Skeletal muscle cell (primary cell): ENCODE results near the gene ADH5.
"Not testable (repeated sequence)": the region's sequence is repeated elsewhere in the genome, so short reads cannot be mapped to it uniquely, and the experiment has no call there.

Experiments
- DNase-seq: peaks from one replicate; pipeline ENCODE4 v3.0.0-alpha.2; 2010; ENCODE audit warnings: low read depth
- H3K4me3 ChIP-seq: 2 replicates; pipeline ENCODE4 v1.5.1; 2011; ENCODE audit warnings: low read depth, mild to moderate bottlenecking, control low read depth, low read length, moderate library complexity

Gene ADH5

DNA sequence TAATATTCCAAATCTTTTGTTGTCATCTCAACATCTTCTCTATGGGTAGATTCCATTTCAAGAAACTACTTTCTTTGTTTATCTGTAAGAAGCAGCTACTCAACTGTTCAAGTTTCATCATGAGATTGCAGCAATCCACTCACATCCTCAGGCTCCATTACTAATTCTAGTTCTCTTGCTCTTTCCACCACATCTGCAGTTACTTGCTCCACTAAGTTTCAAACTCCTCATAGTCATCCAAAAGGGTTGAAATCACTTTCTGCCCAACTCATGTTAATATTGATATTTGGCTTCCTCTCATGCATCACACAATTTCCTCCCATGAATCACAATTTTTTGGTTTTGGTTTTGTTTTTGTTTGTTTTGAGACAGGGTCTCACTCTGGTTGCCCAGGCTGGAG is 35.7 kb downstream of the ADH5 start:
- no peak for DNase-seq

DNA sequence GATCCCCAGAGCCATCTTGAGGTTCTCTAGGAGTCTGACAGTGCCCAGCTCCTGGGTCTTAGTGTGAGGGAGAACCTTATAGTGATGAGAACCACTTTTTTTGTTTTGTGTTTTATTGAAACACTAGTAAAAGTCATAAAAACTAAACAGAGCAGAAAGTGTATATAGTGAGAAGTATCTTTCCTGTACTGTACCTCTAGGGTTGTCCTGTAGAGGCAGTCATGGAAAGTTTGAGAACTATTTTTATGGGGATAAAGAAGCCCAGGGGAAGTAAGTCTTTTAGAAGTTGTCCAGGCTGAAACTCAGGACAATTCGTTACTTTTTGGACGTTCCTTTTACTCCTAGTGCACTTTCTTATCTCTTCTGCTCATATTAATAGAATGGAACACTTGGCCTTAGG is 40.9 kb downstream of the ADH5 start:
- H3K4me3 ChIP-seq = no peak overlapping the region
- no peak for DNase-seq

More for the DNA sequence above, 35.7 kb downstream of the ADH5 start:
- no peak overlapping the region for H3K4me3 ChIP-seq

DNA sequence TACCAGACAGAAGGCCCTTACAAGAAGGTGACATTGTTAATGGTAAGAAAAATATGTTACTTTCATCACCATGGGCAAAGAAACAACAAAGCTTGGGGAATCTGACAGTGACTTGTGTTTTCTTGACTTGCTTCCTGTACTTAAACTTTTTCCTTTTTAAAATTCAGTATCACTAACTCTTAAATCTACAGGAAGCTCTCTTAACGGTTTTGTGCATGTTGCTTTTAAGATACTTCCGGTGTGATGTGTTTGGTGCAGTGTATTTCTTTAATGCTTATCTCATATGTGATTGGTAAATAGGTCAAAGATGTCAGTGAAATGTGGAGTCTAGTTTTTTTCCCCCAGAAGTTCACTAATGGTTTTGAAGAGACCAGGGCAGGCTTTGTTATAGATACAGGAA is 45.2 kb downstream of the ADH5 start:
- no peak overlapping the region for H3K4me3 ChIP-seq
- DNase-seq = no peak

DNA sequence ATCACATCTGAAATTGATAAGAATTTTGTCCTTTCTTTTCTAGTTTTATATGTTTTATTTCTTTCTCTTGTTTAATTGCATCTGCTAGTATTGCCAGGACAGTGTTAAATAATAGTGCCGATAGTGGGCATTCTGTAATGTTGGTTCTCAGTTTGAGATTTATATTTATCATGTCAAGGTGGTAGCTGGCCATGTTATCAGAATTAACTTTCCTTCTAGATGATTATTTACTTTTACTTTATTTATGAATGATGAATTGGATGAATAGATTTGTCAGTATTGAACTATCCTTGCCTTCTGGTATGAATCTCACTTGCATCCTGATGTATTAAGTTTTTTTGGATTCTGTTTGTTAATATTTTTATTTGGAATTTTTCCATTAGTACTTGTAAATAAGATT is 50.4 kb downstream of the ADH5 start:
- DNase-seq = no peak
- no peak overlapping the region for H3K4me3 ChIP-seq

DNA sequence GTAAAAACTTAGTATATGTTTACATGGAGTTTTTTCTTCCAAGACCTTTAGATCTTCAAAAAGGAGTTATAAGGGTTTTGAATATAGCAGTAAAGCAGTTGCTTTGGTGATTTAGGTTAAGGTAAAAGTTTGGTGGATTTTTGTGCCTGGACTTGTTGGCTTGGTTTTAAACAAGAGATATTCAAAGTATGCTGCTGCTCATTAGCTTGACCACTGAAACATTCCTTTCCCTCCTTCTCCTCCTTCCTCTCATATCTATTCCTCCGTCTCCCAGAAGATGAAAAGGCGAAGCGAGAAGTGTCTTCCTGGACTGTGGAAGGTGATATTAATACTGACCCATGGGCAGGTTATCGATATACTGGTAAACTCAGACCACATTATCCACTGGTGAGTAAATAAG is 54.6 kb downstream of the ADH5 start:
- no peak overlapping the region for H3K4me3 ChIP-seq
- no peak for DNase-seq

DNA sequence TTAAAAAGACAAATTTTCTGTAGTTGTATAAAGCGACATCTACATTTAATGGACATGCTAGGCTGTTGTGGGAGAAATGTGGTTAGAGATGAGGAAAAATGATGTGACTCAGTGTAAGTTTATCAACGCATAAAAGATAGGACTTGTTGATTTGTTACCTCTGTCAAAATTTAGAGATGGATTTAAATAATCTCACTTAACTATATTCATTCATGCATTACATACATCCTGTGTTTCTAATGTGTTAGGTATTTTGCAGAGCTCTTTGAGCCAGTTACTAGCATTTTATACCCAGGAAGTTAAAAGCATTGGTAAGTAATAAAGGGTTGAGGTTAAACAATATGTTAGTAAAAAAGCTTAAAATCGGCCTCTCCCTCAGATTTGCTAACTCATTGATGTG is 58.7 kb downstream of the ADH5 start:
- no peak for DNase-seq
- no peak overlapping the region for H3K4me3 ChIP-seq

DNA sequence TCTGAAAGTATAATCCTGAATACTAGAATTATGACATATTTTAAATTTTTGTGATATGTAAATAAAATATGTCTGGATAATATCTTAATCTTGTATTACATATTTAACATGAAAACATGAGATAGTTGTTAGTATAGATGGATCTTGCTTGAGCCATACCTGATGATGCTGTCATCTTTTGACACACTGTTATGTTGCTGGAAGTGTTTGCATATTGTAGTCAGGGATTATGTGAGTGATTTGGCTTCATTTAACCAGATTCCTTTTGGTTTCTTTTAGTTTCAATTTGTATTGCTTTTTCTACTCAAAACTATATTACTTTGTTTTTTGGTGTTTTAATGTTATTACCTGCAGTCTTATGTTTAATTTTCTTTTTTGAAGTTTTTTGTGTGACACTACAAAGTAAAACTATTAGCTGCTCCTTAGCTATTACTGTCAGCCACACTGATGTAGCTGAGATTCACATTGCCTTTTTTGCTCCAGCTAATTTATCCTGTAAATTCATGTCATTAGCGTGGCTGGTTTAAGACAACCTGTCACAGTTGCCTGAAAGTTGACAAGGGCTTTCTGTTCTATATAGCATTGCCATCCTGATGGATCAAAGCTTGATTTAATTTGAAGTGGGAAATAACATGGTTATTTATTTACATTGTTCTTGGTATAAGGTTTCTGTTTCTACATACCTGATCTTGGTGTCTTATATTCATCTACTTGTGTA is 59.4 kb downstream of the ADH5 start:
- DNase-seq = no peak
- H3K4me3 ChIP-seq = no peak overlapping the region

DNA sequence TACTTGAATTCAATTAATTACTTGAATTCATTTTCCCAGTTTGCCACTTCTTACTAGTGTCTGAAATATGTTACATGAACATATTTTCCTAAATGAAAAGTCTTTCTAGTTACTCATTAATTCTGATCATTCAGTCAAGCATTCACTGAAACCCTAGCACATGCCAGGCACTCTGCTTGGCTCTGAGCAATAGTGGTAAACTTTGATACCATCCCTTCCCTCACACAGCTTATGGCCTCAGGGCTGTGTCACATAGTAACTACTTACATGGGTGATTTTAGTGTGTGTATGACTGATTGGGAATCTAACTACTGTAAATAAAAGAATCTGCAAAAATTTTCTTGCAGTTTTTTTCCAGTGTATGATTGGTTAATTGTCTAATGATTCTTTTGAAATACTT is 60.4 kb downstream of the ADH5 start:
- DNase-seq = no peak
- H3K4me3 ChIP-seq = no peak overlapping the region

DNA sequence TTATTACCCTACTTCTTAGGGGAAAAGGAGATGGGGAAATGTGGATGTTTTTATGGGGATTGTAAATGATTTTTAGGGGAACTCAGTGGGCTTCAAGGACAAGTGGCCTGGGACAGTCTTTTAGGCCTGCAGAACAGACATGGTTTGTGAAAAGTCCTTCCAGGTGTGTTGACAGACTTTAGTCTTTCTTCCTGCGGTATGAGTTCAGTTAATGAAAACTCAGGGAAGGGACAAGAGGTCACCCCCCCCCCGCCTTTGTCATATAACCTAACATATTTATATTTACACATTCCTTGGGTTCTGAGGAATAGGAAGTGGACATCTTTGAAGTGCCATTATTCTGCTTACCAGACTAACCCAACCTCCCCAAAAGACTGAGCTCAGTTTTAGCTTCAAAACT is 61.3 kb downstream of the ADH5 start:
- no peak overlapping the region for H3K4me3 ChIP-seq
- no peak for DNase-seq

DNA sequence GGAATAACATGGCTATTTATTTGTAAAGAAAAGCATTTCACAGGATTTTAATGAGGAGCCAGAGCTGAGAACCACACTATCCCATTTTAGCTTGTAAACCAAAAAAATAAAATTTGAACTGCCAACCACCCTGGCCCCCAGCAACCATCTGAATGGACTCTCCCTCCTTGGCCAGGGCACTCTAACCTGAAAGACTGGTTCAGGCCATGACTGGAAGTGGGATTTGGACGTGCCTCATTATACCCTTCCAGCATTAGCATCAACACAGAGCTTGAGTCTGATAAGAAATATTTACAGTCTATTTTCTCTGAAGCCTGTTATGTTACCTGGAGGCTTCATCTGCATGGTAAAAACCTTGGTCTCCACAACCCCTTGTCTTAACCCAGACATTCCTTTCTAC is 63.1 kb downstream of the ADH5 start:
- DNase-seq = no peak
- no peak overlapping the region for H3K4me3 ChIP-seq

DNA sequence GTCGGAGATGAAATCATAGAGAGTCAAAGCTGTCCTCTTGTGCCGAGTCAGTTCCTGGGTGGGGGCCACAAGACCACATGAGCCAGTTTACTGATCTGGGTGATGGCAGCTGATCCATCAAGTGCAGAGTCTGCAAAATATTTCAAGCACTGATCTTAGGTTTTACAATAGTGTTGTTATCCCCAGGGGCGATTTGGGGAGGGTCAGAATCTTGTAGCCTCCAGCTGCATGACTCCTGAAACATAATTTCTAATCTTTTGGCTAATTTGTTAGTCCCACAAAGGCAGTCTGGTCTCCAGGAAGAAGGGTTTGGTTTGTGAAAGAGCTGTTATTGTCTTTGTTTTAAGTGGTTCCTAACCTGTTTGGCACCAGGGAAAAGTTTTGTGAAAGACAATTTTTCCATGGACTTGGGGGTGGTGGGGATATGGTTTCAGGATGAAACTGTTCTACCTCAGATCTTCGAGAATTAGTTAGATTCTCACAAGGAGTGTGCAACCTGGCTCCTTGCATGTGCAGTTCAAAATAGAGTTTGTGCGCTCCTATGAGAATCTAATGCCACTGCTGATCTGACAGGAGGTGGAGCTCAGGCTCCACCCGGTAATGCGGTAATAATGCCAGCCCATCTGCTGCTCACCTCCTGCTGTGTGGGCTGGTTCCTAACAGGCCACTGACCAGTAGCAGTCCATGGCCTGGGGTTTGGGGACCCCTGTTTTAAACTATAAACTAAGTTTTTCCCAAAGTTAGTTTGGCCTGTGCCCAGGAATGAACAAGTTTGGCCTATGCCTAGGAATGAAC is 63.9 kb downstream of the ADH5 start:
- no peak for DNase-seq

DNA sequence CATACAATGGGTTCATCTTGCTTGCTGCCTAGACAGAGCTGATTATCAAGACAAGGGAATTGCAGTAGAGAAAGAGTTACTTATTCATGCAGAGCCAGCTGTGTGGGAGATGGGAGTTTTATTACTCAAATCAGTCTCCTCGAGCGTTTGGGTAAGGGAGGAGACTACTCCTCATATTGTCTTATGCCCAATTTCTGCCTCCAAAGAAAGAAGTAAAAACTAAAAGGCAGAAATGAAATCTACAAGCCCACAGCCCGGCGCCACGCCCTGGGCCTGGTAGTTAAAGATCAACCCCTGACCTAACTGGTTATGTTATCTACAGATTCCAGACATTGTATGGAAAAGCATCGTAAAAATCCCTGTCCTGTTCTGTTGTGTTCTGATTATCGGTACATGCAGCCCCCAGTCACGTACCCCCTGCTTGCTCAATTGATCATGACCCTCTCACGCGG is 64.8 kb downstream of the ADH5 start:
- not testable (repeated sequence) for DNase-seq, H3K4me3 ChIP-seq

More for the DNA sequence above, 63.9 kb downstream of the ADH5 start:
- H3K4me3 ChIP-seq = no peak overlapping the region

DNA sequence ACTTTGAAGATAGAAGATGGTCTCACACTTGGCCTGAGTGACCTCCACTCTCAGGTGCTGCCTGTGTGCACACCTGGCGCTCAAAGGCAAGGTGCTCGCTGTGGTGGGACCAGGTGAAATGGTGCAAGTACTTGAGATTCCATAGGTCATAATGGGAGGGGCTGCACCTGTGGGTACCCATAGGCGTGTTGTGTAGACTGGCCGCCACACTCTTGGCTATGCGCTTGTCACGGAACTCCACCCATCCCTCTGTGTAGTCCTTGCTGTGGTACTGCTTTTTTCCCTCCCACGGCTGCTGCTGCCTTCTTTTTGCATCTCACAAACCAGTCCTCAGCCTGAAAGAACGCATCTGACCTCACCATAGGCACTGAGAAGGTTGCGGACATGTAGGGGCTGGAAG is 66.0 kb downstream of the ADH5 start:
- no peak for DNase-seq
- no peak overlapping the region for H3K4me3 ChIP-seq

DNA sequence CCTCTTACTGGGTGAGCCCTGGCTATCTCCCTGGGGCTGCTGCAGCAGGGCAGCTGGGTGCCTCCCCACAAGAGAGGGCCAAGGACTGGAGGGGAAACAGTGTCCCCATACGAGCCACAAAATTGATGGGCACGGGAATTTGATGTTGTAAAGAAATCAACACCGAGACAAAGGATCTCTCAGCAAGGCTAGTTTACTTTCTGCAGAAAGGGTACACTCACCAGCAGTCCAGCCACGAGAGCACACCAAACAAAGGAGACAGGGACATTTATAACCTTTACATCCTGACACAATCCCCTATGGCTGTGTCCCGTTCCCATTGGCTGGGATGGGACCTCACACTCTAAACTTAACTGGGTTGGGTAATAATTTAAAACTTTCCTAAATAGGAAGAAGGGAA is 67.2 kb downstream of the ADH5 start:
- H3K4me3 ChIP-seq = no peak overlapping the region
- DNase-seq = no peak
